ENCODE results near the gene KRT25. TPM values are rescaled to one million over a fixed set of nuclear protein-coding genes. Genes with fewer than 3 reads are reported as not detected.
A peak's percentile ranks its signal among the peaks of the same experiment; 100 is the strongest.

Gene KRT25
- total and polyA plus RNA-seq, 2 of the 8 experiments (the other 6 are each of a cell fraction or from before 2014, with no cell fraction given) = not detected

DNA sequence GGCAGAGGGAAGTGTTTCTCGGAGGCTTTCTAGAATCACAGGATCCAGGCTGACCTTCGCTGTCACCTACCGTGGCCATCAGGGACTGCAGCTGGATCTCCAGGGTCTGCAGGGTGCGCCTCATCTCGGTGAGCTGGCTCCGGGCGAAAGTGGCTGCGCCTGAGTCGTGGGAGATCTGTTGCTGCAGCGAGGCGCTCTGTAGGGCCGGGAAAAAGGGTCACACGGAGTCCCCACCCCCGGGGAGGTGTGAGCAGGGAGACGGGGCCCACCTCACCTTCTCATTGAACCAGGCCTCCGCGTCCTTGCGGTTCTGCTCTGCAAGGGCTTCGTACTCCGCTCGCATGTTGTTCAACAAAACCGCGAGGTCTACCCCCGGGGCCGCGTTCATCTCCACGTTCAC is 41.7 kb upstream of the KRT25 start:
- POLR2A ChIA-PET (ENCODE audit: partially characterized antibody) = no interaction called here
- 90% methylated on average over 27 of the region's 27 CpGs; no CpG with 5 or more reads in 1 of the 2 experiments for WGBS, 2 experiments (ENCODE audit: extremely low coverage in 1 of 2, insufficient coverage in 1 of 2, insufficient read length in 1 of 2, insufficient replicate concordance in 2 of 2, low coverage in 1 of 2, low lambda C conversion rate in 2 of 2, missing lambda C conversion rate in 1 of 2)

More for the DNA sequence above, 41.7 kb upstream of the KRT25 start:
- no peak for DNase-seq (ENCODE audit: low read depth in 1 of 2, low spot score in 2 of 2)
- no peaks in the 10 kb centered on the region for H3K27me3 ChIP-seq (replicated peaks in 1 of 4; ENCODE audit: control insufficient read depth in 3 of 4, extremely low read depth in 1 of 4, insufficient read depth in 3 of 4, low read length in 3 of 4)
- no peak overlapping the region for H4K8ac ChIP-seq (ENCODE audit: extremely low read depth, insufficient read depth, low read length)
- TF ChIP-seq RAD21 (IDR thresholded peaks at IDR 0.05 in 1 of 2, conservative IDR thresholded peaks at IDR 0.05 in 1 of 2; ENCODE audit: low read depth in 2 of 2, low read length in 2 of 2) (peak in 1 of 2 experiments; percentile 25; a peak in 2 of 4 replicates), RNF2 (IDR thresholded peaks at IDR 0.05; ENCODE audit: borderline replicate concordance, low read depth, low read length, missing control alignments, poor library complexity, severe bottlenecking) (no peak), SIN3A (conservative IDR thresholded peaks at IDR 0.05 in 1 of 2, IDR thresholded peaks at IDR 0.05 in 1 of 2; ENCODE audit: low read depth in 1 of 2, low read length in 2 of 2) (no peak)
- TF ChIP-seq, protein P1, sequence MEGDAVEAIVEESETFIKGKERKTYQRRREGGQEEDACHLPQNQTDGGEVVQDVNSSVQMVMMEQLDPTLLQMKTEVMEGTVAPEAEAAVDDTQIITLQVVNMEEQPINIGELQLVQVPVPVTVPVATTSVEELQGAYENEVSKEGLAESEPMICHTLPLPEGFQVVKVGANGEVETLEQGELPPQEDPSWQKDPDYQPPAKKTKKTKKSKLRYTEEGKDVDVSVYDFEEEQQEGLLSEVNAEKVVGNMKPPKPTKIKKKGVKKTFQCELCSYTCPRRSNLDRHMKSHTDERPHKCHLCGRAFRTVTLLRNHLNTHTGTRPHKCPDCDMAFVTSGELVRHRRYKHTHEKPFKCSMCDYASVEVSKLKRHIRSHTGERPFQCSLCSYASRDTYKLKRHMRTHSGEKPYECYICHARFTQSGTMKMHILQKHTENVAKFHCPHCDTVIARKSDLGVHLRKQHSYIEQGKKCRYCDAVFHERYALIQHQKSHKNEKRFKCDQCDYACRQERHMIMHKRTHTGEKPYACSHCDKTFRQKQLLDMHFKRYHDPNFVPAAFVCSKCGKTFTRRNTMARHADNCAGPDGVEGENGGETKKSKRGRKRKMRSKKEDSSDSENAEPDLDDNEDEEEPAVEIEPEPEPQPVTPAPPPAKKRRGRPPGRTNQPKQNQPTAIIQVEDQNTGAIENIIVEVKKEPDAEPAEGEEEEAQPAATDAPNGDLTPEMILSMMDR (IDR thresholded peaks at IDR 0.05; ENCODE audit: control extremely low read depth in 1 of 3, insufficient read depth in 1 of 3, low read depth in 1 of 3, low read length in 3 of 3) = peak in 2 of 3 experiments; percentile 0 to 23; a peak in 2 of 4 replicates
- no peak overlapping the region for H2BK120ac ChIP-seq (replicated peaks; ENCODE audit: low read depth, low read length)
- FAIRE-seq = no peak
- no peak overlapping the region for H3K14ac ChIP-seq (ENCODE audit: insufficient read length)
- no peaks in the 10 kb centered on the region for H4K20me1 ChIP-seq (replicated peaks in 1 of 2; ENCODE audit: control insufficient read depth in 1 of 2, insufficient read depth in 2 of 2, low read length in 2 of 2)
- no peak overlapping the region for H2AK5ac ChIP-seq (ENCODE audit: low read depth, low read length)
- no peak overlapping the region for H3K18ac ChIP-seq (ENCODE audit: extremely low read depth, low read length)
- H2BK12ac ChIP-seq (ENCODE audit: low read depth, low read length) = no peak overlapping the region
- no peak overlapping the region for H3K23ac ChIP-seq (ENCODE audit: insufficient read length)
- no peaks in the 10 kb centered on the region for H3K4me1 ChIP-seq (replicated peaks in 1 of 4; ENCODE audit: control insufficient read depth in 3 of 4, insufficient read depth in 4 of 4, low read length in 3 of 4)
- no peak overlapping the region for H2BK5ac ChIP-seq (ENCODE audit: low read depth, low read length)
- no peak overlapping the region for H3K9ac ChIP-seq (replicated peaks in 1 of 4; ENCODE audit: extremely low read depth in 1 of 4, low read depth in 3 of 4, low read length in 3 of 4)
- H2AFZ ChIP-seq (ENCODE audit: low read length) = no peak overlapping the region
- CTCF ChIA-PET (ENCODE audit: partially characterized antibody) = interaction anchor here (0.7 to 2.4 kb wide), 4 partner anchors 9 to 182 kb away, joined by 3 to 10 read pairs (median 3); no protein-coding TSS in a partner anchor
- no peak overlapping the region for H2BK15ac ChIP-seq (ENCODE audit: low read length)
- no peaks in the 10 kb centered on the region for H3K9me3 ChIP-seq (ENCODE audit: insufficient read depth in 2 of 2, low read depth in 1 of 2, low read length in 1 of 2)
- no peaks in the 10 kb centered on the region for H3K79me2 ChIP-seq (ENCODE audit: control insufficient read depth in 1 of 2, insufficient read depth in 2 of 2, low read length in 2 of 2)
- H3K56ac ChIP-seq (replicated peaks; ENCODE audit: insufficient read length, low read depth, low read length) = no peak overlapping the region
- no peak overlapping the region for H3K4me3 ChIP-seq (ENCODE audit: extremely low read depth in 1 of 4, insufficient read depth in 2 of 4, low read depth in 3 of 4, low read length in 4 of 4)
- H2BK20ac ChIP-seq (ENCODE audit: low read length) = no peak overlapping the region
- no peaks in the 10 kb centered on the region for H3K79me1 ChIP-seq (ENCODE audit: low read depth, low read length)
- no peak overlapping the region for H4K5ac ChIP-seq (ENCODE audit: insufficient read length, low read depth, low read length)
- H3K4me2 ChIP-seq (ENCODE audit: insufficient read depth in 1 of 2, low read depth in 2 of 2, low read length in 2 of 2) = no peak overlapping the region
- H3K4ac ChIP-seq (replicated peaks; ENCODE audit: insufficient read length, low read depth, low read length) = no peak overlapping the region
- no peaks in the 10 kb centered on the region for H3K36me3 ChIP-seq (ENCODE audit: control insufficient read depth in 2 of 4, insufficient read depth in 4 of 4, low read length in 3 of 4)
- H4K91ac ChIP-seq (replicated peaks; ENCODE audit: insufficient read length, low read length) = no peak overlapping the region
- H3K27ac ChIP-seq (ENCODE audit: low read depth, low read length) = no peak overlapping the region
- H3K23me2 ChIP-seq (ENCODE audit: low read depth, low read length) = no peaks in the 10 kb centered on the region
